ENCODE measurements around the gene CGAS.

GRCh38 chr6:73497915-73498314 is 45.8 kb upstream of the CGAS start:
- TF ChIP-seq CTCF (conservative IDR thresholded peaks at IDR 0.05; ENCODE audit: low read depth, low read length) (no peak), EZH2 (IDR thresholded peaks at IDR 0.05; ENCODE audit: borderline replicate concordance, low read depth, low read length, poor library complexity, severe bottlenecking) (no peak)
